ENCODE data around the gene NSUN7. TPM values are rescaled to one million over a fixed set of nuclear protein-coding genes. Genes with fewer than 3 reads are reported as not detected.

The NSUN7 gene
- total RNA-seq, 2 donors from 2014 or later, result 0.52 to 0.65 TPM

DNA sequence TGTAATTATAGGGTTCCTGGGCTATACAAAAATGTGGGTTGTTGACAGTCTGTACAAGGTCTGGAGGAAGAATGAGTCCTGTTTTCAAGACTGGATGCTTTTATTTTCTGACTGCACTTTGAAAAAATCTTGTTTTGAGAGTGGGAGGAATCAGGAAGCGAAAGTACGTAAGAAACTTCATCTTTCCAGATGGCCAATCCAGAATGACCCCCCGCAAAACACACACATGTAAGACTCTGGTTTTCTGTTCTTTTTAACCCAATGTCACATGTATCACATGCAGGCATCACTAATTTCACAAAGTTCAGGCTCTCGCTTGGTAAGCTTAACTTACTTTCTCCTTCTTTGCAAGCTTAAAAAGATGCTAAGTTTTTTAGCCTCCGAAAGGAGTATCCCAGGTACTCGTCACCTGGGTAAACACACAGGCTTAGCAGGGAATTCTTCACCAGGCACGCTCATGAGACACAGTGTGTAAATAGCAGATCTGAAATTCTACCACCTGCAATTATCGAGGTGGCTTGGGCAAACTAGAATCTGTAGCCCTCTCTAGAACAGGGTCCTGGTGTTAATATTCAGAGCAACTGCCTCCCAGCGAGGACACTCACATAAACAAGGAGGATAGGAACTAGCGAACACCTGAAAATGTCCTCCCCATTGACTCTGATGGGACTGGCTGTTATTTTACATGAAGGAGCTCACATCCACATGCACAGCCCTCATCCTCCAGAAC lies 90.7 kb downstream of the NSUN7 start:
- DNase-seq (ENCODE audit: low spot score), result no peak
- intact Hi-C loops (cut with DNase I), result no loop called here

DNA sequence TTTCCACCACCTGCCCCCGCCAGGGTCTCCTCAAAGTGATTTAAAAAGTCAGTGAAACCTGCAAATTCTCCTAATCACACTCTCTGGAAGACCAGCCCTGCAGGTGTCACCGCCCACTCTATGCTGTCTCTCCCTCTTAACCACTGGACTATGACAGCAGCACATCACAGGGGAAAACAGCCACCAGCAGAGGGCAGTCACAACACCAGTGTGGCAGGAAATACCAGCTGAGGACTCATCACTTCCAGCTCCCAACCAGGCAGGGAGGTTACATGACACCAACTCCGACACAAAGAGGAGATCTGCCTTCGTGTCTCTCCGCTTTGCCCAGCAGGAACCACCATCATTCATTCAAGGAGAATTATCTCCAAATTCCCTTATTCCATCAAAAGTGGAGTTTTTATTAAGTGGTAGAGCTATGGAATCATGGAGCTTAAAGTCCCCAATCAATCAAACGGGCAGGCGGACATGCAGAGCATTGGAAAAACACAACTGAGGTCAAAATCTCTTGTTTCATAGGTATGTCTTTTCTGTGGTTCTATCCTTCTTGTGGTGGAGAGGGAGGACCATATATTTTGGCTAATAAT lies 91.3 kb downstream of the NSUN7 start:
- intact Hi-C loops (cut with DNase I), result no loop called here
- peak; percentile 87 for DNase-seq (ENCODE audit: low spot score)

DNA sequence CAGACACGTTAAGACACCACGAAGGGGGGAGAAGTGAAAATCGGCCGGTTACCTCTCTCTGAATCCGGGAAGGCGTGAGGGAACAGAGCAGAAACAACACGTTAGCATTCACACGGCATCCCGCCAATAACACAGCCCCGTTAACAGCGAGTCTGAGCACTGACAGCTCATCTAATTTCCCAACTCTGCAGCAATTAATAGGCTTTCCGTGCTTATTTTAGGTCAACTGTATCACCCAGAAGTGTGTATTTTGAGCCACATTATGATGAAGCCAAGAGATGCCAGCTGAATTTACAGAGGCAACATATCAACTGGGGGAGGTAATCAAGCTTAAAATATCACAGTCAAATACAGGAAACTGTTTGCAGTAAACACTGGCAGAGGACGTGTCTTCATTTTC lies 92.6 kb downstream of the NSUN7 start:
- peak; percentile 63 for DNase-seq (ENCODE audit: low spot score)

DNA sequence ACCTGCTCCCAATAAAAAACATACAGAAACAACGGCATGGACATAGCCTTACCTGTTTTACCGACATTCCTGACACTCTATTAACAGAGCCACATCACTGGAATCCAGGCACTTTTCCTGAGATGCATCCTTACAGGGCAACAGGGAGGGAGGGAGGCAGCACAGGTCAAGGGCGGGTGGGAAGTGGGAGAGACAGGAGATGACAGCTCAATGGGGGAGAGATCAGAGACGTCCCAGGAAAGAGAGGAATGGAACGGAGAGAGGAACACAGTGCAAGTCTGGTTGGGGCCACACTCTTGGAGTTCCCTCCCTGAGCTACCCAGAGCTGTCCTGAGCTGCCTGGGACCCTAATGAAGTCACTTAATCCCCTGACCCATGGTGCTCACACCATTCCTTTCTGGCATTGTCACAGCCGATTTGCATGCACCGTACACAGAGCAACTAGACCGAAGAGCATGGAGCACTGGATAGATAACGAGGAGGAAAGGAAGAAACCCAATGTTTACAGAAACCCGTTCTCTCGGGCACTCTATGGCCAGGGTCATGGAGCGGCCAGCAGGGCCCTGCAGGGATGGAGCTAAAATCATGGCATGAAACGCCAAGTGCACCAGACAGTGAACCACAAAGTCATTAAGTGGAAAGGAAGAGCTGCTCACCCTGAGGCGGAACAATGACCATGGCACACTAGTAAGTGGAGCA lies 93.1 kb downstream of the NSUN7 start:
- peak; percentile 40 for DNase-seq (ENCODE audit: low spot score)
- intact Hi-C loops (cut with DNase I), result no loop called here

More for the DNA sequence above, 92.6 kb downstream of the NSUN7 start:
- intact Hi-C loops (cut with DNase I), result no loop called here

DNA sequence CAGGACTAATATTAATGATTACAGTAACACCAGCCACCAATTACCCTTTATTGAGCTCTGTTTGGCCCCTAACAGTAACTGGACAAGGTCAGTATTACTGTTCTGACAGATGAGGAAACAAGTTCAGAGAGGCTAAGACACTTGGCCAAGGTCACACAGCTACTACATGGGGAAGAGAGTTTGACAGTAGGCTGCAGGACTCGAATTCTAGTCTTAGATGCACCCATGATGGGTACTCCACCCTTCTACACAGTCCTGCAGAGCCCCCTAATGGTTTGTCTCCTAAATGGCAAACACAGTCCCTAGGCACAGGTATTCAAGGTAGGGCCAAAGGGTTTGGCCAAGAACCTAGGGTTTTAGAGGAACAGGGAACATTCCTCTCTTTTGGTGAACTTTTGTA lies 93.9 kb downstream of the NSUN7 start:
- intact Hi-C loops (cut with DNase I), result no loop called here
- no peak for DNase-seq (ENCODE audit: low spot score)

DNA sequence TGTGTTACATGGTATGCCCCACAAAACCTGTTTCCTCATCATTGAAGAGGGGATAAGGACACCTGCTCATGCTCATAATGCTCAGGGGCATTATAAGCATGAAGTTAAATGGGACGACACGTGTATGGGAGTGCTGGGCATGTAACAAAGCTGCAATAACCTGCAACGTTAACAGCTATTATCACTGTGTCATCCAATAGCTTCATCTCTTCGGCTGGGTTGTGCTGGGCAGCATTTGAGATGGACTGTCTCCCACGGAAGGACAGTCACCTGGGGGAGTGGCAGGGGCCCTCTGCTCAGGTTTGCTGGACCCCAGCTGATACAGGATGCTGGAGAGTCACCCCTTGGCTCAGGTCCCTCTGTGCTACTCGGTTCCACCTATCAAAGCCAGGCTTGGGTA lies 94.5 kb downstream of the NSUN7 start:
- no peak for DNase-seq (ENCODE audit: low spot score)
- intact Hi-C loops (cut with DNase I), result no loop called here

DNA sequence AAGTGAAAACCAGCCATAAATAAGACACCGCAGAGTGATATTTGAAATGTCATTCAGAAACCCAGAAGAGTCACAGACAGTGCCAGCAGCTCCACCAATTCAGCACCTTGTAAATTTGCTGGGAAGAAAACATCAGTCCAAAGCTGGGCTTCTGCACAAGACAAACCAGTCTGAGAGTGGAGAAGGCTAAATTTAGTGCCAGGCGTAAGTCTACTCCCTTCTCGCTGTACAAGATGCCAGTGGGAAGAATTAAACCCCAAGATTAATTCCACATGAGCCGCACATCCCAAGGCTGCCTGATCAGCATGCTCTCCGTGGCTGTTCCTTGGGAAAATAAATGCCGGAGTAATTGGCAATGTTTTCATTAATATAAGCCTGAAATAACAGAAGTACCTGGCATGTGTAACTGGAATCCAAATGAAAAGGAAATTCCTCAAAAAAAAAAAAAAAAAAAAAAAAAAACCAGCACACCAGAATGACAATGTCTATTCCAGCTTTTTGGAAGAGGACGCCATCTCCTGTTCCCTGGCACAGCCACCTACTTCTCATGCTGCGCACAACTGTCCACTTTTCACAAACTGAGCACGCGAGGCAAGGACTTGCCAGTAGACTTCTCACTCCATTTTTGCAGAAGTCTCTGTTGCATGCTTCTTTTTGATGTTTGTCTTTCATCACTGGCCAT lies 95.5 kb downstream of the NSUN7 start:
- no peak for DNase-seq (ENCODE audit: low spot score)
- intact Hi-C loops (cut with DNase I), result no loop called here

DNA sequence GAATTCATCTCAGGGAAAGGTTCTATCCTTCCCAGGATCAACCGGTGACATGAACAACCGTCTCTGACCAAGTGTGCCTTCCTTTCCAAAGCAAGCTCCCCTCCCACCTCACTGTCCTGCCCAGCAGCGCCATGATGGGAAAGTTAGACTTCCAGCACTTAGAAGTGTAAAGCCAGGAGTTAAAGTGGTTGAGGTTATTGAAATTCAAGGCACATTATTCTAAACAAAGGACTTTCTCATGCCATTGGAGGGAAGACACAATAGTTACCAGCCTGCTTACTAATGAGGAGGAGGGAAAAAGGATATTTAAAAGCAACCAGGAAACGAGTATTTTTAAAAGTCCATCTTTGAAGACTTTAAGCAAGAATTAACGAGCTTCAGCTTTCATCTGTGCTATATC lies 96.8 kb downstream of the NSUN7 start:
- intact Hi-C loops (cut with DNase I), result no loop called here
- DNase-seq (ENCODE audit: low spot score), result peak; percentile 40

DNA sequence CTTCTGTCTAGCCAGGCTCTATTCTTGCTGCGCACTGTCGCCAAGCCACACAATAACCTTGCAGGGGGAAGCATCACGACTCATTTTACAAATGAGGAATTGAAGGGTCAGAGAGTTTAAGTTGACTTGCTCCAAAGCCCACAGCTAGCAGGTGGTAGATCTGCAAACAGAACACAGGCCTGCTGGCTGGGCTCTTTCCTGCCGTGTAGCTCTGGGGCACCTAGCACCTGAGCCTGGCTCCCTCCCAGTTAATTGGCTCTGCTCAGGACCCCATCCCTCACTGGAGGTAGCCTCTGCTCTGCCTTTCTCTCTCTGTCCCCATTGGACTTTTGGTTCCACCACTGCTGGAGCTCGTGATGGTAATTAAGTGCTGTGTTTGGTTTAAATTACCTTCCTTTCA lies 98.5 kb downstream of the NSUN7 start:
- no peak for DNase-seq (ENCODE audit: low spot score)
- intact Hi-C loops (cut with DNase I), result no loop called here

DNA sequence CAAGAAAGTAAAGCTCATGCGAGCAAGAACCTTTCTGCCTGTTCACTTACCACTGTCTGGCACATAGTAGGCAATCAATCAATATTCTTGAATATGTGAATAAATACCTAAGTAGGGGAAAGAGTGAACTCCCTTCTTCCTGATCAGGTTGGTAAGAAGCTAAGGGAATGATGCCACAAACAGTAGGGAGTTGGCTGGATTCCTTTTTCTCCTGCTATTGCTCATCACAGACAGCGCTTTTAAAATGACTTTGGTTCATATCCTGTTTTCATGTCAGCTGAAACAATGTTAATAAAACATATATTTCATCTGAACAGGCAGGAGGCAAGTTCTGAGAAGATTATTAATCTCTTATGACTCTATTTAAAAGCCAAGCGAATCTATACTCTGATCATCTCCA lies 99.2 kb downstream of the NSUN7 start:
- DNase-seq (ENCODE audit: low spot score), result no peak
- intact Hi-C loops (cut with DNase I), result no loop called here

DNA sequence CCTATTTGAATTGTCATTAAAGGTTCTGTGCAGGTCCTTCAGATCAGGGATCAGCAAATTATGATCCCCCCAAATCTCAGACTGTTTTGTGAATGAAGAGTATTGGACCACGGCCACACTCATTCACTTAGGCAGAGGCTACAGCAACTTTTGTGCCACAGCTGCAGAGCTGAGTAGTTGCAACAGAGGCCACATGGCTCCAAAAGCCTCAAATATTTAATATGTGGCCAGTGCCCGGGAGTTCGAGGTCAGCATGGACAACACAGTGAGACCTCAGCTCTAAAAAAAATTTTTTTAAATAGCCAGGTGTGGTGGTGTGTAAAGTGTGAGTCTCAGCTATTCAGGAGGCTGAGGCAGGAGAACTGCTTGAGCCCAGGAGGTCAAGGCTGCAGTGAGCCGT lies 100.7 kb downstream of the NSUN7 start:
- intact Hi-C loops (cut with DNase I), result no loop called here
- DNase-seq (ENCODE audit: low spot score), result no peak

DNA sequence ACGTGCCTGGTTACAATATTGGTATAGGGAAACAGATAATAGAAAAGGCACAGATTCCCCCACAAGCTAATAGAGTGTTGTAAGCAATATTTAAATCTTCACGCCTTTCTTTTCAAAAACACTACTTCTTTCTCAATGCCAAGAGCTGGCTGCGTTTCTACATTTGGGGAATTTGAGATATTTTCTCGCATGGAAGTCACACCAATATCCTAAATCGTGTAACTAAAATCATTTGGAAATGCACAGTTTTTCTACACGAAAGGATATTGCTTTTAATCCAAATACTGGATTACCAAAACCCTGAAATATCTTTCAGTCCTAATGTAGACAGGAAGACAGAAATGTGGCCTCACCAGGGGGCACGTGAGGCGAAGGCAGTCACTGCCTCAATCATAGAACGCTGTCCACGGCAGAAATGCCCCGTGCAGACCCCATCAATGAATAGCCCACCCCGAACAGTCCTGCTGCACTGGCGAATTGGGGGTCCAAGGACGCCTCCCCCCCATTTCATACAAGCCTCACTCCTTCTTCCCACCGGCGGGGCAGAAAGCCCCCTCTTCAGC lies 106.6 kb downstream of the NSUN7 start:
- no peak for DNase-seq (ENCODE audit: low spot score)
- intact Hi-C loops (cut with DNase I), result no loop called here

DNA sequence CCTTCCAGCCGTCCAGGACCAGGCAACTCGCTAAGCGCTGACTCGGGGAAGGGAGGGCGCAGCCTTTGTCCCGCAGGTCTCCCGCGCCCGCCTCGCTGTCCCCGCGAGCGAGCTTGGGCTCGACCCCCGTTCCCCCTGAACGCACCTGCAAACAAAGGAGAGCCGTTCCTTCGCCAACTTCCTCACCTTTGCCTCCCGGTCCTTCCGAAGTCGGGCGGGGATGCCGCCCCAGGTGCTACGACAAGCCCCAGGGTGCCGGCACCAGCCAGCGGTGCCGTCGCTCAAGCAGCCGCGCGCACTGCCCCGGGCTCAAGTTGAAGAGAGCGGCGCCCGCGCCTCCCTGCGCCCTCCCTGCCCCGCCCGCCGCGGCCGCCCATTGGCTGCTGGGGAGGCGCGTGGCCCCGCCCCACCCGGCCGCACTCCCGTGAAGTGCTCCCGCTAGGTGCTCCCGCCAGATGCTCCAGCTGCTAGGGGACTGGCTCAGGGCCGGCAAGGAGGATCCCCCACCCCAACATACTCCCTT lies 107.1 kb downstream of the NSUN7 start:
- DNase-seq (ENCODE audit: low spot score), result peak; percentile 90
- intact Hi-C loops (cut with DNase I), result no loop called here

DNA sequence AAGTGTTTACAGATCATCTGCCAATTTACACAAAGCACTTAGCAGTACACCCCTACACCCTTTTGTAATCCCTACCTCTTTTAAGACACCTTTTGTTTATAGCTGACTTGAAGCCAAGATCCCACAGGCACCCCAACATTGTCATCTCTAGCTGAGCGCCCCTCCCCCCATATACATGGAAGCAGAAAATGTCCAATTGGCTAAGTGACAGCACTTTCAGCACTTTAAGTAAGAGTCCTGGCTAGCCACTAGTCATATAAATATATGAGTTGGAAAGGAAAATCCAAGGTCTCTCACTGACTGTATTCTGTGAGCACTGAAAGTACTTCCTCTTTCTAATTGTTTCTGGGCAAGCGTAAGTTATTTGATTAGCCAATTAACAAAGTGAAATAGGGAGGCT lies 108.2 kb downstream of the NSUN7 start:
- intact Hi-C loops (cut with DNase I), result no loop called here
- DNase-seq (ENCODE audit: low spot score), result no peak

DNA sequence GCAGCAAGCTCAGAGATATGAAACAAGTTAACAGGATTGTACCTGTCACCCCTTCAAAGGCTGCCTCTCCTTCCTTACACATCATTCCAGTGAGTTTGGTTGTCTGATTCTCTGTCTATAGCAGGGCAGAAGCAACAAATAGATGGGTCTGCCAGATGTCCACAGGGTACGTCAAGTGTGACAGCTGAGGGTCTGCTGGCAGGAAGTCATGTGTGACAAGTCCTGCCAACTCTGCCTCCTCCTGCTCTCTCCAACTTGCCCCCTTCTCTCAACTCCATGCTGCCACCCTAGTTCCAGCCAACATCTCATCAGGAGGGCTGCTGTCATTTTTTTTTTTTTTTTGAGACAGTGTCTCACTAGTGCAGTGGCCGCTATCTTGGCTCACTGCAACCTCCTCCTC lies 109.2 kb downstream of the NSUN7 start:
- no peak for DNase-seq (ENCODE audit: low spot score)
- intact Hi-C loops (cut with DNase I), result no loop called here

Other genes starting within 250 kb of the NSUN7 start
- 10 to 100 TPM; 12.5 to 22.6 TPM for gene RBM47, start 120.1 kb upstream of the NSUN7 start, total RNA-seq